Measurements from ENCODE around the gene MLPH.

Gene MLPH

DNA sequence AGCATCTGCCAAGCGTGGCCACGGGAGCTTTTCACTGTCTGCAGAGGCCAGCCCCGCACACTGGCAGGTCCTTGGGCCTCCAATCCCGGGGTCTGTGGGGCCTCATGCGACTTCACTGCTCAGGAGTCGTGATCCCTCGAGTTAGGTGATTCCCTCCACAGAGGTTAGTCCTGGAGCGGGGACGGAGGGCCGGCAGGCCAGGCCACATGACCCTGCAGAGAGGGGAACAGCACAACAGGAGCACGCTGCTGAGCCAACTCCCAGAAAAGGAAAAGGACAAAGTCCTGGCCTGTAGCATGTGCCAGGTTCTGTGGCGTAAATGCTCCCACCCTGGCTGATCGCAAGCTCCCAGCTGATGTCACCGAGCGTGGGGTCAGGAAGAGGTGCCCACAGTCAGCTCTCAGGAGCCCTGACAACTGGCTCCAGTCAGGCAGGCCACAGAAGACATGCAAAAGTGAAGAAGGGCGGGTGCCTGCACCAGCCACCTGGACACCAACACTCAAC is 64.1 kb downstream of the MLPH start:
- TF ChIP-seq, protein P1, sequence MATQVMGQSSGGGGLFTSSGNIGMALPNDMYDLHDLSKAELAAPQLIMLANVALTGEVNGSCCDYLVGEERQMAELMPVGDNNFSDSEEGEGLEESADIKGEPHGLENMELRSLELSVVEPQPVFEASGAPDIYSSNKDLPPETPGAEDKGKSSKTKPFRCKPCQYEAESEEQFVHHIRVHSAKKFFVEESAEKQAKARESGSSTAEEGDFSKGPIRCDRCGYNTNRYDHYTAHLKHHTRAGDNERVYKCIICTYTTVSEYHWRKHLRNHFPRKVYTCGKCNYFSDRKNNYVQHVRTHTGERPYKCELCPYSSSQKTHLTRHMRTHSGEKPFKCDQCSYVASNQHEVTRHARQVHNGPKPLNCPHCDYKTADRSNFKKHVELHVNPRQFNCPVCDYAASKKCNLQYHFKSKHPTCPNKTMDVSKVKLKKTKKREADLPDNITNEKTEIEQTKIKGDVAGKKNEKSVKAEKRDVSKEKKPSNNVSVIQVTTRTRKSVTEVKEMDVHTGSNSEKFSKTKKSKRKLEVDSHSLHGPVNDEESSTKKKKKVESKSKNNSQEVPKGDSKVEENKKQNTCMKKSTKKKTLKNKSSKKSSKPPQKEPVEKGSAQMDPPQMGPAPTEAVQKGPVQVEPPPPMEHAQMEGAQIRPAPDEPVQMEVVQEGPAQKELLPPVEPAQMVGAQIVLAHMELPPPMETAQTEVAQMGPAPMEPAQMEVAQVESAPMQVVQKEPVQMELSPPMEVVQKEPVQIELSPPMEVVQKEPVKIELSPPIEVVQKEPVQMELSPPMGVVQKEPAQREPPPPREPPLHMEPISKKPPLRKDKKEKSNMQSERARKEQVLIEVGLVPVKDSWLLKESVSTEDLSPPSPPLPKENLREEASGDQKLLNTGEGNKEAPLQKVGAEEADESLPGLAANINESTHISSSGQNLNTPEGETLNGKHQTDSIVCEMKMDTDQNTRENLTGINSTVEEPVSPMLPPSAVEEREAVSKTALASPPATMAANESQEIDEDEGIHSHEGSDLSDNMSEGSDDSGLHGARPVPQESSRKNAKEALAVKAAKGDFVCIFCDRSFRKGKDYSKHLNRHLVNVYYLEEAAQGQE (IDR thresholded peaks at IDR 0.05; ENCODE audit: low read depth) = no peak
- TF ChIP-seq EP300 (IDR thresholded peaks at IDR 0.05; ENCODE audit: borderline replicate concordance) = no peak
- no peak for TF ChIP-seq FOXM1 (IDR thresholded peaks at IDR 0.05; ENCODE audit: borderline replicate concordance, low read depth)
- no peak for TF ChIP-seq RAD21 (IDR thresholded peaks at IDR 0.05; ENCODE audit: low read depth)
- TF ChIP-seq TCF12 (IDR thresholded peaks at IDR 0.05; ENCODE audit: low read depth) = no peak
- no peak for TF ChIP-seq YY1 (IDR thresholded peaks at IDR 0.05; ENCODE audit: low read depth)

DNA sequence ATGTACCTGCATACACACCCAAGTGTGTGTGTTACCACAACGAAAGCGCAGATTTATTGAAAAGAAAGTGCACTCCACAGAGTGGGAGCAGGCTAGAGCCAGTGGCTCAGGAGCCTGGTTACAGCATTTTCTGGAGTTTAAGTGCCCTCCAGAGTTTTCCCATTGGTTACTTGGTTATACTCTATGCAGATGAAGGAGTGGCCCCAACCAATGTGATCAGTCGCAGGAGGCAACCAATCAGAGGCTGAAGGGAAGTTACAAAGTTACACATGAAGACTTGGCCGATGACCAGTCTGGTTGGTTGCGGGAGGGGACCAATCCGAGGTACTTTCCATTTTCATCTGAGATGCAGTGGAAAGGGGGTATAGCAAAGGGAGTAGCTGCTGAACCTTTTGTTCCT is 65.9 kb downstream of the MLPH start:
- no peak for TF ChIP-seq EGR1 (IDR thresholded peaks at IDR 0.05)
- no peak for TF ChIP-seq ZBTB7A (IDR thresholded peaks at IDR 0.05; ENCODE audit: low read depth)
- no peak for TF ChIP-seq CREB1 (IDR thresholded peaks at IDR 0.05; ENCODE audit: low read depth)
- no peak for TF ChIP-seq TCF12 (IDR thresholded peaks at IDR 0.05; ENCODE audit: low read depth)
- no peak for TF ChIP-seq CEBPB (IDR thresholded peaks at IDR 0.05)
- no peak for TF ChIP-seq EP300 (IDR thresholded peaks at IDR 0.05; ENCODE audit: borderline replicate concordance)
- TF ChIP-seq TAF1 (IDR thresholded peaks at IDR 0.05; ENCODE audit: low read depth) = no peak
- TF ChIP-seq TEAD4 (IDR thresholded peaks at IDR 0.05) = no peak
- TF ChIP-seq NFIC (IDR thresholded peaks at IDR 0.05) = no peak
- no peak for TF ChIP-seq FOXM1 (IDR thresholded peaks at IDR 0.05; ENCODE audit: borderline replicate concordance, low read depth)
- no peak for TF ChIP-seq YY1 (IDR thresholded peaks at IDR 0.05; ENCODE audit: low read depth)
- TF ChIP-seq, protein P1 (IDR thresholded peaks at IDR 0.05; ENCODE audit: low read depth) = no peak
- TF ChIP-seq, protein P2, sequence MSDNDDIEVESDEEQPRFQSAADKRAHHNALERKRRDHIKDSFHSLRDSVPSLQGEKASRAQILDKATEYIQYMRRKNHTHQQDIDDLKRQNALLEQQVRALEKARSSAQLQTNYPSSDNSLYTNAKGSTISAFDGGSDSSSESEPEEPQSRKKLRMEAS (IDR thresholded peaks at IDR 0.05) = no peak
- TF ChIP-seq, protein P3, sequence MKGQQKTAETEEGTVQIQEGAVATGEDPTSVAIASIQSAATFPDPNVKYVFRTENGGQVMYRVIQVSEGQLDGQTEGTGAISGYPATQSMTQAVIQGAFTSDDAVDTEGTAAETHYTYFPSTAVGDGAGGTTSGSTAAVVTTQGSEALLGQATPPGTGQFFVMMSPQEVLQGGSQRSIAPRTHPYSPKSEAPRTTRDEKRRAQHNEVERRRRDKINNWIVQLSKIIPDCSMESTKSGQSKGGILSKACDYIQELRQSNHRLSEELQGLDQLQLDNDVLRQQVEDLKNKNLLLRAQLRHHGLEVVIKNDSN (IDR thresholded peaks at IDR 0.05) = no peak
- no peak for TF ChIP-seq RAD21 (IDR thresholded peaks at IDR 0.05; ENCODE audit: low read depth)

DNA sequence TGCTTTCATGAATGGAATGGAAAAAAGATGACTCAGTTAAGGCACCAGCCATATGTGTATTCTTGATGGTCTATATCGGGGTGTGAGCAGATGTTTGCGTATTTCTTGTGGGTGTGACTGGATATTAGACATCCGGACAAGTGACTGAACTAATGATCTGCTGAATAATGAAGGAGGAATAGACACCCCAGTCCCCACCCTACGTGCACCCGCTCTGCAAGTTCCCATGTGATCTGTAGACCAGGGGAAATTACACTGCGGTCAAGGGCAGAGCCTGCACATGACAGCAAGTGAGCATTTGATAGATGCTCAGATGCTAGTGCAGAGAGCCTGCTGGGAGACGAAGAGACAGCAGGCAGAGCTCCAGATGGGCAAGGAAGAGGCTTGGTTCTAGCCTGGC is 66.9 kb downstream of the MLPH start:
- no peak for TF ChIP-seq NFIC (IDR thresholded peaks at IDR 0.05)
- no peak for TF ChIP-seq RAD21 (IDR thresholded peaks at IDR 0.05; ENCODE audit: low read depth)
- no peak for TF ChIP-seq TCF12 (IDR thresholded peaks at IDR 0.05; ENCODE audit: low read depth)
- TF ChIP-seq, protein P3 (IDR thresholded peaks at IDR 0.05) = no peak
- TF ChIP-seq EP300 (IDR thresholded peaks at IDR 0.05; ENCODE audit: borderline replicate concordance) = no peak
- TF ChIP-seq CEBPB (IDR thresholded peaks at IDR 0.05) = no peak
- TF ChIP-seq YY1 (IDR thresholded peaks at IDR 0.05; ENCODE audit: low read depth) = no peak
- no peak for TF ChIP-seq TAF1 (IDR thresholded peaks at IDR 0.05; ENCODE audit: low read depth)
- TF ChIP-seq, protein P1 (IDR thresholded peaks at IDR 0.05; ENCODE audit: low read depth) = no peak

DNA sequence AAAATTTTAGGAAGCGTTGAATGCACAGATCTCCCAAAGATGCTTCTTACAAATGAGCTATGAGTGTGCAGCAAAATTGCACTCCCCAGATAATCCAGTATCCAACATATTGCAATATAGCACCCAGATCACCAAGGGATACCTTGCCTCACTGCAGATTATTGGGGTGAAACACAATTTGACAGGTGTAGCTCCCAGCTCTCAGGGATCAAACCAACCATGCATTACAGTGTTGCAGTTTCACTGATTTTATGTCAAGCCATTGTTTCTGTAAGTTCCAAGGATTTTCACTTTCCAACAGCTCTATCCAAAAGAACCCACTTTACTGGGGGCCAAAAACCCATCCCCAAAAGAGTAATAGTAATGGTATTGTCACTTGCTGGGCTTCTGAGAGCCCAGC is 68.5 kb downstream of the MLPH start:
- TF ChIP-seq, protein P2 (IDR thresholded peaks at IDR 0.05) = no peak
- TF ChIP-seq, protein P3 (IDR thresholded peaks at IDR 0.05) = no peak
- TF ChIP-seq, protein P1 (IDR thresholded peaks at IDR 0.05; ENCODE audit: low read depth) = no peak
- TF ChIP-seq TAF1 (IDR thresholded peaks at IDR 0.05; ENCODE audit: low read depth) (no peak), RAD21 (IDR thresholded peaks at IDR 0.05; ENCODE audit: low read depth) (no peak), CREB1 (IDR thresholded peaks at IDR 0.05; ENCODE audit: low read depth) (no peak), ZBTB7A (IDR thresholded peaks at IDR 0.05; ENCODE audit: low read depth) (no peak), EGR1 (IDR thresholded peaks at IDR 0.05) (no peak), FOXM1 (IDR thresholded peaks at IDR 0.05; ENCODE audit: borderline replicate concordance, low read depth) (no peak), YY1 (IDR thresholded peaks at IDR 0.05; ENCODE audit: low read depth) (no peak), TEAD4 (IDR thresholded peaks at IDR 0.05) (no peak)
